ENCODE data around the gene FLYWCH2.

FLYWCH2 gene

GRCh38 chr16:2915196-2915929, 32.3 kb downstream of the FLYWCH2 start:
- TF ChIP-seq CTCF (IDR thresholded peaks at IDR 0.05; ENCODE audit: low read depth, low read length, missing control alignments), result no peak
- DNase-seq (ENCODE audit: low read depth), result no peak
- no peak overlapping the region for H3K4me3 ChIP-seq (ENCODE audit: low read depth, low read length)

- no peak overlapping the region for H3K4me3 ChIP-seq (ENCODE audit: low read depth, low read length)
- TF ChIP-seq CTCF (IDR thresholded peaks at IDR 0.05; ENCODE audit: low read depth, low read length, missing control alignments), result peak; percentile 79
- DNase-seq (ENCODE audit: low read depth), result no peak
Observed at GRCh38 chr16:2919511-2920255, 36.7 kb downstream of the FLYWCH2 start.

GRCh38 chr16:2923481-2923880, 40.5 kb downstream of the FLYWCH2 start:
- DNase-seq (ENCODE audit: low read depth), result no peak
- H3K4me3 ChIP-seq (ENCODE audit: low read depth, low read length), result no peak overlapping the region
- no peak for TF ChIP-seq CTCF (IDR thresholded peaks at IDR 0.05; ENCODE audit: low read depth, low read length, missing control alignments)

DNA sequence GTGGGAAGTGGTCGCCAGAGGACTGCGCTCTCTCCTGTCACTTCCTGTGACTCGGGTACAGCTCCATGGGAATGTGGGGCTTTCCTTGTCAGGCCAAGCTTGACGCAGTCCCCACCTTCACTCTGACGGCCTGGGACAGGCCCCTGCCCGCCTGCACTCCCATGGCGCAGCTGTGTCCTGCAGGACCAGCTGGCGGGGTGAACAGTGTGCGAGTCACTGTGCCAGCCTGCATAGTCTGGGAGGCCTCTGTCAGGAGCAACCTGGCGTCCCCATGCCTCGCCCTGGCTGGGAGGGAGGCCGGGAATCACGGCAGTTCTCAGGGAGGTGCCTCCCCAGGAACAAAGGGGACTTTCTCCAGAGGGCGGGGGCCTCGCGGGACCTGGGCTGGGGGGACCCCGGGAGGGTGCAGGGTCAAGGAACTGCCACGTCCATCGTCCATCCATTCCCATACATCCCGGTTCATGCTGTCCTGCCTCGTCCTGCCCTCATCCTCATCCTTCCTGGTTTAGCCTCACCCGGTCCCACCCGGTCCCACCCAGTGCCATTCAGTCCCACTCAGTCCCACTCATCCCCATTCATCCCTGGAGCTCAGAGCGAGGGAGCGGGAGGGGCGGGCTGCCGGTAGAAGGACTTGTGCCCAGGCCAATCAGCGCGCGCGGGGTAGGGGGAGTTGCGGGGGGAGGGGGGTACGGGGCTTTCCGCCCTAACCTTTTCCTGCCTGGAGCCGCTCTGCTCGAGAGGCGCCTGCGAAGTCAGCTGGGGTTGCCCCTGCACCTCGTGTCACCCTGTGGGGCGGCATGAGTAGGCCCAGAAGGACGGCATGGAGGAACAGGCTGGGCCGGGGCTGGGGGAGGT, 42.1 kb downstream of the FLYWCH2 start:
- DNase-seq (ENCODE audit: low read depth), result no peak
- TF ChIP-seq CTCF (IDR thresholded peaks at IDR 0.05; ENCODE audit: low read depth, low read length, missing control alignments), result no peak
- H3K4me3 ChIP-seq (ENCODE audit: low read depth, low read length), result no peak overlapping the region

DNA sequence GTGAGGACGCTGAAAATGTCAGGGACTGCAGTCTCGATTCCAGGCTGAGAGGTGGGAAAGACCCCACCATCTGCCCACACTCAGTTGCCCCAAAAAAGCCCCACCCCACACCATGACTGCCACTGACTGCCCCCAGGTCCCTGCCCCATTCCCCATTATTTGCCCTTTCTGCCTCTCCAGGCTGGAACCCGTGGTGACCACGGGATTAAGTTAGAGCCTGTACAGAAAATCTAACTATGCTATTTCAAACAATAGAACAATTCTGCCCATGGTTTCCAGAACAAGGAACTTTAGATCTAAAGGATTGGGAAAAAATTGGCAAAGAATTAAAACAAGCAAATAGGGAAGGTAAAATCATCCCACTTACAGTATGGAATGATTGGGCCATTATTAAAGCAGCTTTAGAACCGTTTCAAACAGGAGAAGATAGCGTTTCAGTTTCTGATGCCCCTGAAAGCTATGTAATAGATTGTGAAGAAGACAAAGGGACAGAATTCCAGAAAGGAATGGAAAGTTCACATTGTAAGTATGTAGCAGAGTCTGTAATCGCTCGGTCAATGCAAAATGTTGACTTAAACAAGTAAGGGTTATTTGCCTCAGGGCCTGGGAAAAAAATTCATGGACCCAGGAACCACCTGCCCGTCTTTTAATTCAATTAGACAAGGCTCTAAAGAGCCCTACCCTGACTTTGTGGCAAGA, 43.1 kb downstream of the FLYWCH2 start:
- DNase-seq (ENCODE audit: low read depth), result no peak
- no peak for TF ChIP-seq CTCF (IDR thresholded peaks at IDR 0.05; ENCODE audit: low read depth, low read length, missing control alignments)
- no peak overlapping the region for H3K4me3 ChIP-seq (ENCODE audit: low read depth, low read length)

DNA sequence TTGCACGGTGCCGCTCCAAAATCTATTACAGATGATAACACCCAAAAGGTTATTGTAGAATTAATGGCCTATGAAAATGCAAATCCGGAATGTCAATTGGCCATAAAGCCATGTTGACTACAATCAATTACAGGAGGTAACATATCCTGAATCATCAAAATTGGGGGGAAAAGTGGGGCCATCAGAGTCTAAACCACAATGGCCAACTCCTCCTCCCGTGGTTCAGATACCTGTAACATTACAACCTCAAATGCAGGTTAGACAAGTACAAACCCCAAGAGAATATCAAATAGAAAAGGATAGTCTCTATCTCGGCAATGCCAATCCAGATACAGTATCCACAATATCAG, 43.6 kb downstream of the FLYWCH2 start:
- no peak for DNase-seq (ENCODE audit: low read depth)
- TF ChIP-seq CTCF (IDR thresholded peaks at IDR 0.05; ENCODE audit: low read depth, low read length, missing control alignments), result no peak
- H3K4me3 ChIP-seq (ENCODE audit: low read depth, low read length), result no peak overlapping the region
